GM12892 (cell line): ENCODE measurements around the gene NMNAT2.

Experiments
- POLR2A ChIP-seq: IDR thresholded peaks from 2 replicates; pipeline ENCODE4 v1.6.1; 2011; ENCODE audit warnings: low read depth, low read length, control low read depth
- POLR2AphosphoS5 ChIP-seq: IDR thresholded peaks from 2 replicates; pipeline ENCODE4 v1.6.1; 2011; ENCODE audit warnings: low read depth, low read length, control low read depth
- TAF1 ChIP-seq: IDR thresholded peaks from 2 replicates; pipeline ENCODE4 v1.6.1; 2011; ENCODE audit warnings: low read depth, mild to moderate bottlenecking, control low read depth, low read length, borderline replicate concordance

DNA sequence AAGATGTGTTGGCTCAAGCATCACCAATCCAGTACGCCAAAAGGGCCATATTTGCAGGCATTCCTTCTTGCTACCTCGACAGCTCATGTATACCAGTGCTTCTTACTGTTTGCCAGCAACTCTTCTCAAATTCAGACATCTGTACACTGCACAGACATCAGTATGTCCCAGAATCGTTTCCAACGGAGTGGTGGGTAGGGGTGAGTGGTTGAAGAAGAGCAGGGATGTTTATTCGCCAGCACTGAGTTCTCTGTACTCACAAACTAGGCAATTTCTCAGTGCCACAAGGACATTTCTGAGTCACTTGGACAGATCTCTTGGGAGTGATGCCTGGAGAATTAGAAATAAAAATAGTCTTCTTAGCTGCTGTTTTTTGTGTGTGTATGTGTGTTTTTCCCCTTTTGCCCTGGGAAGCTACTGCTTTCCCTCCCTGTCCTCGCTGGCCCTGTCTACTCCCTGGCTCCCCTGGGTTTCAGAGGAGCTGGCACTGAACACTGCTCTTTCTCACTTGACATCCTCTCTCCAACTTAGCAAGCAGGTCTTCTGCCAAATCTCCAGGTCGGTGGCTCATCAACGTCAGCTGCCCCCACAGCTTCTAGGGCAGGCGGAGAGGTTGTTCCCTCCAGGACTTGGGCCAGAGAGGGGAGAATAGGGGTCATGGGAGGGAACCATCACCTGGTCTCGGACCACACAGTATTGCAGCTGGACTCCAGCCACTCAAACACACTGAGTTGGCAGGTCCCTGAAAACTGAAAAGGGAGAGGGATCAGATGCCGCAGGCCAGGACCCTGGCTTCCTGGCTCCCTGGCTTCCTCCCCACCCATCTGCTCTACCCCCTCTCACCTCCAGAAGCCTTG lies 90.5 kb downstream of the NMNAT2 start:
- TF ChIP-seq TAF1: no peak
- no peak for TF ChIP-seq POLR2A
- TF ChIP-seq POLR2AphosphoS5: no peak
